ENCODE results near the gene DAB2.

DNA sequence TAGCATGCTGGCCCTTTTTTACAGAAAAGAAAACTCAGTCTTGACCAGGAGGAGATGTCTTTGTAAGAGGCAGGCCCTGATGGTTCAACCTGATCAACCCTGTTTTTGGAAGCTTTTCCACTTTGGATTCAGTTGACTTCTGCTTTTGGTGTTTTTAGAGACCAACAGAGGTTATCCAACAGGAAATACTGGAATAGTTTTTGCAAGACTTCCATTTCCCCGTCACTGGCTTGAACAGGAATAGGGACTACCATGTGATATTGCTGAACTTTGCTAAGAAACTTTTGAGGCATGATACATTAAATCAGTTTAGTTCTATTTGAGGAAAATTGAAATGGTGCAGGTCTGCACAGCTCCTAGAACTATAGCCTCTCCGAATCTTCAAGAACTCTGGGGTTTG is 17.1 kb upstream of the DAB2 start:
- TF ChIP-seq, protein P1, sequence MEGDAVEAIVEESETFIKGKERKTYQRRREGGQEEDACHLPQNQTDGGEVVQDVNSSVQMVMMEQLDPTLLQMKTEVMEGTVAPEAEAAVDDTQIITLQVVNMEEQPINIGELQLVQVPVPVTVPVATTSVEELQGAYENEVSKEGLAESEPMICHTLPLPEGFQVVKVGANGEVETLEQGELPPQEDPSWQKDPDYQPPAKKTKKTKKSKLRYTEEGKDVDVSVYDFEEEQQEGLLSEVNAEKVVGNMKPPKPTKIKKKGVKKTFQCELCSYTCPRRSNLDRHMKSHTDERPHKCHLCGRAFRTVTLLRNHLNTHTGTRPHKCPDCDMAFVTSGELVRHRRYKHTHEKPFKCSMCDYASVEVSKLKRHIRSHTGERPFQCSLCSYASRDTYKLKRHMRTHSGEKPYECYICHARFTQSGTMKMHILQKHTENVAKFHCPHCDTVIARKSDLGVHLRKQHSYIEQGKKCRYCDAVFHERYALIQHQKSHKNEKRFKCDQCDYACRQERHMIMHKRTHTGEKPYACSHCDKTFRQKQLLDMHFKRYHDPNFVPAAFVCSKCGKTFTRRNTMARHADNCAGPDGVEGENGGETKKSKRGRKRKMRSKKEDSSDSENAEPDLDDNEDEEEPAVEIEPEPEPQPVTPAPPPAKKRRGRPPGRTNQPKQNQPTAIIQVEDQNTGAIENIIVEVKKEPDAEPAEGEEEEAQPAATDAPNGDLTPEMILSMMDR (conservative IDR thresholded peaks at IDR 0.05; ENCODE audit: low read depth, low read length): no peak
- no peak for TF ChIP-seq EZH2 (IDR thresholded peaks at IDR 0.05; ENCODE audit: borderline replicate concordance, low read depth, low read length, poor library complexity, severe bottlenecking)
